Liver (tissue), 9 donors: ENCODE results near the gene PFN3. TPM values are rescaled to one million over a fixed set of nuclear protein-coding genes. Genes with fewer than 3 reads are reported as not detected.

ENCODE experiments used
- DNase-seq: peaks from one replicate; pipeline ENCODE4 v3.0.0-alpha.2; 2017; ENCODE audit warnings: low spot score
- H3K27ac ChIP-seq, 2 donors: one replicate each; pipeline ENCODE4 v1.7.0; 2013; ENCODE audit warnings: inconsistent platforms in 2 of 2, low read length in 2 of 2, control low read depth in 1 of 2, low read depth in 1 of 2, mild to moderate bottlenecking in 1 of 2
- H3K27me3 ChIP-seq, 4 donors: one replicate each; pipeline versions ENCODE4 v1.6.1 to v1.7.0; 2013; ENCODE audit warnings: low read length in 3 of 4, inconsistent platforms in 1 of 4, mild to moderate bottlenecking in 1 of 4, moderate library complexity in 1 of 4; ENCODE audit not compliant: control insufficient read depth in 4 of 4, insufficient read depth in 4 of 4
- H3K36me3 ChIP-seq, 4 donors: one replicate each; pipeline versions ENCODE4 v1.6.1 to v1.7.0; 2013; ENCODE audit warnings: low read length in 3 of 4, mild to moderate bottlenecking in 3 of 4, low read depth in 1 of 4, moderate library complexity in 1 of 4; ENCODE audit not compliant: control insufficient read depth in 4 of 4, insufficient read depth in 3 of 4
- H3K4me1 ChIP-seq, 4 donors: one replicate each; pipeline versions ENCODE4 v1.6.1 to v1.7.0; 2013; ENCODE audit warnings: low read length in 3 of 4, mild to moderate bottlenecking in 3 of 4, moderate library complexity in 1 of 4; ENCODE audit not compliant: control insufficient read depth in 4 of 4, insufficient read depth in 4 of 4
- H3K4me3 ChIP-seq, 3 donors: one replicate each; pipeline versions ENCODE4 v1.6.1 to v1.7.0; 2013; ENCODE audit warnings: low read length in 3 of 3, control low read depth in 1 of 3, low read depth in 1 of 3, mild to moderate bottlenecking in 1 of 3
- H3K9ac ChIP-seq, 2 donors: one replicate each; pipeline ENCODE4 v1.7.0; 2013; ENCODE audit warnings: low read length in 2 of 2, mild to moderate bottlenecking in 2 of 2, moderate library complexity in 2 of 2, control low read depth in 1 of 2, low read depth in 1 of 2
- H3K9me3 ChIP-seq, 4 donors: one replicate each; pipeline versions ENCODE4 v1.6.1 to v1.7.0; 2013; ENCODE audit warnings: low read length in 3 of 4; ENCODE audit not compliant: control insufficient read depth in 4 of 4
- ATF3 ChIP-seq: IDR thresholded peaks from 2 replicates; pipeline ENCODE4 v1.6.1; 2016; ENCODE audit warnings: antibody characterized with exemption
- CTCF ChIP-seq: fragments of 150-350 bp; IDR thresholded peaks from 2 replicates; pipeline ENCODE4 v1.5.1; 2017; ENCODE audit warnings: improper control_type of control experiment, low read depth, low read length; ENCODE audit not compliant: missing input control
- EGR1 ChIP-seq, 2 donors: IDR thresholded peaks; 2 replicates each; pipeline ENCODE4 v1.6.1; 2016 to 2018; ENCODE audit warnings: antibody characterized with exemption in 2 of 2, low read depth in 2 of 2
- FOXA1 ChIP-seq: IDR thresholded peaks from 2 replicates; pipeline ENCODE4 v1.6.1; 2016; ENCODE audit warnings: antibody characterized with exemption
- FOXA2 ChIP-seq: IDR thresholded peaks from 2 replicates; pipeline ENCODE4 v1.6.1; 2016; ENCODE audit warnings: antibody characterized with exemption
- GABPA ChIP-seq, 2 donors: IDR thresholded peaks in 1 of 2; conservative IDR thresholded peaks in 1 of 2; 2 replicates each; pipeline ENCODE4 v1.6.1; 2016; ENCODE audit warnings: antibody characterized with exemption in 2 of 2, mild to moderate bottlenecking in 1 of 2, moderate library complexity in 1 of 2
- HNF4A ChIP-seq, 2 donors: conservative IDR thresholded peaks; 2 replicates each; pipeline ENCODE4 v1.6.1; 2016; ENCODE audit warnings: antibody characterized with exemption in 2 of 2, mild to moderate bottlenecking in 2 of 2
- HNF4G ChIP-seq: IDR thresholded peaks from 2 replicates; pipeline ENCODE4 v1.6.1; 2016; ENCODE audit warnings: antibody characterized with exemption
- JUND ChIP-seq, 2 donors: IDR thresholded peaks; 2 replicates each; pipeline ENCODE4 v1.6.1; 2016; ENCODE audit warnings: antibody characterized with exemption in 2 of 2
- NR2F2 ChIP-seq: IDR thresholded peaks from 2 replicates; pipeline ENCODE4 v1.6.1; 2016; ENCODE audit warnings: antibody characterized with exemption
- RAD21 ChIP-seq, 2 donors: IDR thresholded peaks; 2 replicates each; pipeline ENCODE4 v1.6.1; 2016; ENCODE audit warnings: antibody characterized with exemption in 2 of 2, mild to moderate bottlenecking in 2 of 2
- SP1 ChIP-seq: IDR thresholded peaks from 2 replicates; pipeline ENCODE4 v1.6.1; 2018; ENCODE audit warnings: antibody characterized with exemption, mild to moderate bottlenecking
- TAF1 ChIP-seq: conservative IDR thresholded peaks from 2 replicates; pipeline ENCODE4 v1.6.1; 2016; ENCODE audit warnings: antibody characterized with exemption, mild to moderate bottlenecking
- YY1 ChIP-seq: IDR thresholded peaks from 2 replicates; pipeline ENCODE4 v1.6.1; 2016; ENCODE audit warnings: antibody characterized with exemption, mild to moderate bottlenecking
- ZBTB33 ChIP-seq: IDR thresholded peaks from 2 replicates; pipeline ENCODE4 v1.6.1; 2016; ENCODE audit warnings: antibody characterized with exemption
- WGBS: extraction: QIAGEN DNeasy Blood & Tissue Kit; methylation state at CpG from one replicate; pipeline ENCODE4 v1.1.7; 2013; 5-methylcytosine and 5-hydroxymethylcytosine counted together
- polyA plus RNA-seq, 2 donors: library from polyadenylated mRNA; stranded (reverse) in 1 of 2; unstranded in 1 of 2; fragments of 200-250 nt in 1 of 2; fragments of >200 nt in 1 of 2; fragmentation: Nextera tagmentation in 1 of 2; extraction: Ambion mirVana in 1 of 2; gene quantifications; one replicate each; pipeline versions ENCODE4 v1.2.1 to v1.2.3, GENCODE V29; 2013 to 2015
- total RNA-seq, 2 donors: library from RNA; depleted of rRNA; stranded (reverse); fragments of >200 nt; gene quantifications; one replicate each; pipeline ENCODE4 v1.2.3, GENCODE V29; 2014
- TF ChIP-seq, protein P1 (sequence below): IDR thresholded peaks from 2 replicates; pipeline ENCODE4 v1.6.1; 2016; ENCODE audit warnings: antibody characterized with exemption
- donor health status: healthy.
- donor health status: healthy.
- donor health status: healthy.
- donor health status: healthy.
- donor health status: healthy.

PFN3 gene
- total and polyA plus RNA-seq, 4 donors = not detected

GRCh38 chr5:177355868-177356168, 44.6 kb downstream of the PFN3 start:
- Histone ChIP-seq H3K27ac (peak overlapping the region in 1 of 2 donors; percentile 93), H3K27me3 (no peaks in the 10 kb centered on the region), H3K4me3 (no peak overlapping the region), H3K9ac (no peak overlapping the region), H3K9me3 (no peaks in the 10 kb centered on the region), H3K4me1 (peaks cover 22 to 70% (median 55%) of the 10 kb centered on the region in 4 donors), H3K36me3 (no peaks in the 10 kb centered on the region)
- no peak for DNase-seq
- WGBS = 13% methylated on average over 1 of the region's 1 CpG
- TF ChIP-seq FOXA1 = no peak

DNA sequence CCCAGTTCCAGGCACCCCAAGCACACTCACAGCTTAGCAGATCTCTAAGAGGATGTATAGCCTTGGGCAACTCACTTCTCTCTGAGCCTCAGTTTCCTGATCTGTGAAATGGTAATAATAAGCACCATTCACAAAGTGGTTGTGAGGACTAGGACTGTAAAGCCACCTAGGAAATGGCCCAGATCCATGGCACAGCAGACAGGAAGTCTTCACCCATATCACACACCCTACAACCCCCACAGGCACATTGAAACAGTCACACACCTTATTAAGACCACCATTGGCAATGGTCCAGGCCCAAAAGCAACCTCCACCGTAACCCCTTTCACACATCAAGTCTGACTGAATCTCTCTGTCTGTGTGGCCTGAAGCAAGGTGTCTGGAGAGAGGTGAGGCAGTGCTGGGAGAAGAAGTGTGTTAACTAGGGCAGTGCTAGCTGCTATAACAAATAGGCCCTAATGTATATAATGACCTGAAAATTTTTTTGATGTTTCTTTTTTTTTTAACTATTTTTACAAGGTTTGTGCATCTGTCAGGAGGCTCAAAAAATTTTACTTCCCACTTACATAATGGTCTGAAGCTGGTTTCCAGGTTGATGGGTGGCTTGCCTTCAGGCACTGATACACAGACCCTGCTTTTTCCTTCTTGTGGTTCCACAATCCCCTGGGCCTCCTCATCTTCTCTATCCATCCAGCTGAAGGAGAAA, 45.1 kb downstream of the PFN3 start:
- no peak for DNase-seq
- H3K4me1 ChIP-seq = peaks cover 22 to 75% (median 59%) of the 10 kb centered on the region in 4 donors
- 90% methylated on average over 1 of the region's 1 CpG for WGBS

More for the DNA sequence above, 45.1 kb downstream of the PFN3 start:
- Histone ChIP-seq H3K27me3 (no peaks in the 10 kb centered on the region), H3K36me3 (no peaks in the 10 kb centered on the region), H3K9ac (peak overlapping the region in 1 of 2 donors; percentile 1), H3K9me3 (no peaks in the 10 kb centered on the region), H3K27ac (peak overlapping the region; percentile 81 to 93), H3K4me3 (no peak overlapping the region)
- no peak for TF ChIP-seq FOXA1
- TF ChIP-seq FOXA2 = no peak
- TF ChIP-seq GABPA (IDR thresholded peaks at IDR 0.05 in 1 of 2, conservative IDR thresholded peaks at IDR 0.05 in 1 of 2) = no peak
- TF ChIP-seq ZBTB33 = no peak
- TF ChIP-seq HNF4A (conservative IDR thresholded peaks at IDR 0.05) = no peak
- TF ChIP-seq NR2F2 = no peak
- TF ChIP-seq HNF4G = no peak
- TF ChIP-seq RAD21 (IDR thresholded peaks at IDR 0.05) = no peak
- no peak for TF ChIP-seq YY1
- no peak for TF ChIP-seq ATF3
- TF ChIP-seq, protein P1, sequence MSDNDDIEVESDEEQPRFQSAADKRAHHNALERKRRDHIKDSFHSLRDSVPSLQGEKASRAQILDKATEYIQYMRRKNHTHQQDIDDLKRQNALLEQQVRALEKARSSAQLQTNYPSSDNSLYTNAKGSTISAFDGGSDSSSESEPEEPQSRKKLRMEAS = no peak
- TF ChIP-seq JUND (IDR thresholded peaks at IDR 0.05) = no peak
- no peak for TF ChIP-seq TAF1
- no peak for TF ChIP-seq SP1
- TF ChIP-seq CTCF = no peak
- TF ChIP-seq EGR1 (IDR thresholded peaks at IDR 0.05; ENCODE audit: low read depth in 2 of 2) = no peak
